ENCODE measurements around the gene SND1.

Gene SND1

DNA sequence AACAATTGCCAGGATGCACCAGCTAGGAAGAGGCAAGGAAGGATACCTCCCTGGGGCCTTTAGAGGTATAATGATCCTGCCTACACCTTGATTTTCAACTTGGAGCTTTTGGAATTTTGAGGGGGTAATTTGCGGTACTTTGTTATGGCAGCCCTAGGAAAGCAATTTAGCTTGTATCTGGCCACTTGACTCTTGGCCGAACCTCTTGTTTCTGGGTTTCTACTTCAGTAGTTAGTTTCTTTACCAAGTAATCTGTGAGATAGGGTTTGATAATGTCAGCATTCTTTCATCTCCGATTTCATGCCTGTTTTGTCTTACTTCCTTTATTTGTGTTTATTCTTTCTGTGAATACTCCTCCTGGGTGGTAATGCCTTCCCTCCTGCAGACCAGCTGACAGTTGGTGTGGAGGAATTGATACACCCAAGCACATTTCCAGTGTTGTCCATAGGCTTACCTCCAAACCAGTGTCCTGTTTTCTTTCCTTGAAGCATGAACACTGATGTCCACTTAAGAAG is 163.7 kb downstream of the SND1 start:
- DNase-seq (ENCODE audit: extremely low read depth, low read depth) = no peak
- H3K4me3 ChIP-seq (replicated peaks; ENCODE audit: low read depth, low read length) = no peak overlapping the region
- TF ChIP-seq, protein P1, sequence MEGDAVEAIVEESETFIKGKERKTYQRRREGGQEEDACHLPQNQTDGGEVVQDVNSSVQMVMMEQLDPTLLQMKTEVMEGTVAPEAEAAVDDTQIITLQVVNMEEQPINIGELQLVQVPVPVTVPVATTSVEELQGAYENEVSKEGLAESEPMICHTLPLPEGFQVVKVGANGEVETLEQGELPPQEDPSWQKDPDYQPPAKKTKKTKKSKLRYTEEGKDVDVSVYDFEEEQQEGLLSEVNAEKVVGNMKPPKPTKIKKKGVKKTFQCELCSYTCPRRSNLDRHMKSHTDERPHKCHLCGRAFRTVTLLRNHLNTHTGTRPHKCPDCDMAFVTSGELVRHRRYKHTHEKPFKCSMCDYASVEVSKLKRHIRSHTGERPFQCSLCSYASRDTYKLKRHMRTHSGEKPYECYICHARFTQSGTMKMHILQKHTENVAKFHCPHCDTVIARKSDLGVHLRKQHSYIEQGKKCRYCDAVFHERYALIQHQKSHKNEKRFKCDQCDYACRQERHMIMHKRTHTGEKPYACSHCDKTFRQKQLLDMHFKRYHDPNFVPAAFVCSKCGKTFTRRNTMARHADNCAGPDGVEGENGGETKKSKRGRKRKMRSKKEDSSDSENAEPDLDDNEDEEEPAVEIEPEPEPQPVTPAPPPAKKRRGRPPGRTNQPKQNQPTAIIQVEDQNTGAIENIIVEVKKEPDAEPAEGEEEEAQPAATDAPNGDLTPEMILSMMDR (IDR thresholded peaks at IDR 0.05; ENCODE audit: low read depth, low read length, missing control alignments) = no peak

GRCh38 chr7:127816354-127817190 is 164.6 kb downstream of the SND1 start:
- TF ChIP-seq, protein P1 (IDR thresholded peaks at IDR 0.05; ENCODE audit: low read depth, low read length, missing control alignments) = no peak
- DNase-seq (ENCODE audit: extremely low read depth, low read depth) = no peak
- no peak overlapping the region for H3K4me3 ChIP-seq (replicated peaks; ENCODE audit: low read depth, low read length)

- no peak for DNase-seq (ENCODE audit: extremely low read depth, low read depth)
- TF ChIP-seq, protein P1 (IDR thresholded peaks at IDR 0.05; ENCODE audit: low read depth, low read length, missing control alignments) = no peak
- no peak overlapping the region for H3K4me3 ChIP-seq (replicated peaks; ENCODE audit: low read depth, low read length)
Measured at GRCh38 chr7:127817466-127817865, 165.5 kb downstream of the SND1 start.

DNA sequence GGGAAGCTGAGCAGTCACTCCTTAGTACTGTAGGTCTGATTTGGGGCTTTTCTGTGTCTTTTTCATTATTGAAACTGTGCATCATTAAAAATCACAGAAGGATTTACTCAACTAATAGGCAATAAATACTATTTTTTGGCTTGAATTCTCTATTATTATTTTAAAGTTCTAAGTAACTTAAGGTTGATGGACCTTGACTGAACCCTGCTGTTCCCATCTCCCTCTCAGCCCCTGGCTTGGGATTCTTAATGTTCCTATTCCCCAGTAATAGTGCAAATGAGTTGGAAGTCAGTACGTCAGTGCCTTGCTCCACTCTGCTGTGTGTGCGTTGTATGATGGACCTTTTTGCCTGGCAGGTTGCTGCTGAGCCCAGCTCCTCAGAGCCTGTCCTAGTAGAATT is 166.3 kb downstream of the SND1 start:
- no peak for DNase-seq (ENCODE audit: extremely low read depth, low read depth)
- TF ChIP-seq, protein P1 (IDR thresholded peaks at IDR 0.05; ENCODE audit: low read depth, low read length, missing control alignments) = no peak
- H3K4me3 ChIP-seq (replicated peaks; ENCODE audit: low read depth, low read length) = no peak overlapping the region

- H3K4me3 ChIP-seq (replicated peaks; ENCODE audit: low read depth, low read length) = no peak overlapping the region
- peak; percentile 16 for DNase-seq (ENCODE audit: extremely low read depth, low read depth)
- TF ChIP-seq, protein P1 (IDR thresholded peaks at IDR 0.05; ENCODE audit: low read depth, low read length, missing control alignments) = no peak
Measured at GRCh38 chr7:127819975-127820731, 168.2 kb downstream of the SND1 start.

DNA sequence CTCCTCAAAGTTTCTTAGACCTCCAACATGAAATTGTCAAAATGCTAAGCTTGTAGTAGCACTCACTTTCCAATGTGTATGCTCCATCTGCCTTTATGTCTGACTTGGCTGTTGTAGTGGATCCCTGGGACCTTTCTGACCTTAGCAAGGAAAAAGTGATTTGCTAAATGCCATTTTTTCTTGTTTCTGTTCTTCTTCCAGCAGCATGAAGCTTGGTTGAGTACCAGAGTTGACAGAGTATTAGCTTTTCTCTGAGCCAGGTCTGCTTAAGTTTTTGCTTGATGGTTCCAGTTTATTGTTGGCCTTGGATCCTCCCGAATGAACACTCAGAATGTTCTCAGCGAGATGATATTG is 168.7 kb downstream of the SND1 start:
- TF ChIP-seq, protein P1 (IDR thresholded peaks at IDR 0.05; ENCODE audit: low read depth, low read length, missing control alignments) = no peak
- H3K4me3 ChIP-seq (replicated peaks; ENCODE audit: low read depth, low read length) = no peak overlapping the region
- DNase-seq (ENCODE audit: extremely low read depth, low read depth) = no peak
